Endothelial cell of umbilical vein (primary cell): Measurements from ENCODE around the gene DUSP19. TPM values are rescaled to one million over a fixed set of nuclear protein-coding genes. Genes with fewer than 3 reads are reported as not detected.

Experiments
- BruUV-seq: library from RNA; stranded (reverse); fragments of 400-500 nt; replicated peaks from 2 replicates; lab custom pipeline; 2021; lab: Mats Ljungman, UMichigan
- CTCF ChIA-PET: fragments of 300-600, 350-600 bp; sonication (Branson Sonifier 250); formaldehyde crosslinking; loops from one replicate; lab custom pipeline; 2021; ENCODE audit warnings: antibody characterized with exemption, inconsistent platforms; lab: Charles Lee
- POLR2A ChIA-PET: fragments of 300-600, 350-600 bp; sonication (Branson Sonifier 250); formaldehyde crosslinking; loops from one replicate; lab custom pipeline; 2021; ENCODE audit warnings: antibody characterized with exemption, inconsistent platforms; lab: Charles Lee
- DNase-seq: peaks from one replicate; pipeline ENCODE4 v3.0.0-alpha.2; 2011; ENCODE audit warnings: low read depth, low spot score
- FAIRE-seq: peaks from 2 replicates; lab custom pipeline; 2011; peaks lifted over from hg19 to GRCh38; lab: Jason Lieb, UNC
- H2AFZ ChIP-seq: 2 replicates; pipeline ENCODE4 v1.6.0; 2012; ENCODE audit warnings: low read depth, low read length, control low read depth, inconsistent platforms
- H3K27ac ChIP-seq: 2 replicates; pipeline ENCODE4 v1.5.1; 2011; ENCODE audit warnings: low read depth, mild to moderate bottlenecking, control low read depth, low read length, moderate library complexity; ENCODE audit not compliant: insufficient read depth
- H3K27me3 ChIP-seq, 2 experiments: 2 replicates each; pipeline versions ENCODE4 v1.6.0 to v1.6.1; 2011; ENCODE audit warnings: low read length in 2 of 2, mixed read lengths in 1 of 2; ENCODE audit not compliant: control insufficient read depth in 2 of 2, insufficient read depth in 2 of 2
- H3K36me3 ChIP-seq, 2 experiments: 2 replicates in 1 of 2; 3 replicates in 1 of 2; pipeline ENCODE4 v1.5.1; 2011; ENCODE audit warnings: low read length in 2 of 2, mild to moderate bottlenecking in 1 of 2, moderate library complexity in 1 of 2; ENCODE audit not compliant: control insufficient read depth in 2 of 2, insufficient read depth in 2 of 2; ENCODE audit errors: extremely low read depth in 1 of 2
- H3K4me1 ChIP-seq: 3 replicates; pipeline ENCODE4 v1.5.1; 2011; ENCODE audit warnings: mild to moderate bottlenecking, low read length; ENCODE audit not compliant: control insufficient read depth, insufficient read depth; ENCODE audit errors: extremely low read depth
- H3K4me2 ChIP-seq: 2 replicates; pipeline ENCODE4 v1.6.1; 2011; ENCODE audit warnings: low read length, control low read depth, mixed read lengths; ENCODE audit not compliant: insufficient read depth
- H3K4me3 ChIP-seq, 3 experiments: fragments of 200-600 bp in 1 of 3; sonication (generic), shearing (Covaris generic) in 1 of 3; replicated peaks in 1 of 3; 2 replicates each; pipeline ENCODE4 v1.5.1; 2011 to 2016; ENCODE audit warnings: control low read depth in 3 of 3, low read length in 3 of 3, mild to moderate bottlenecking in 2 of 3, inconsistent platforms in 1 of 3, low read depth in 1 of 3, moderate library complexity in 1 of 3; ENCODE audit not compliant: insufficient read depth in 1 of 3
- H3K79me2 ChIP-seq: 2 replicates; pipeline ENCODE4 v1.6.0; 2012; ENCODE audit warnings: low read length, inconsistent platforms; ENCODE audit not compliant: control insufficient read depth, insufficient read depth
- H3K9ac ChIP-seq: replicated peaks from 2 replicates; pipeline ENCODE3; 2011; ENCODE audit warnings: low read length, control low read depth; ENCODE audit not compliant: insufficient read depth; ENCODE audit errors: extremely low read depth
- H3K9me1 ChIP-seq: replicated peaks from 3 replicates; pipeline ENCODE4 v1.6.0; 2011; ENCODE audit warnings: mild to moderate bottlenecking, low read length; ENCODE audit not compliant: control insufficient read depth, insufficient read depth; ENCODE audit errors: extremely low read depth
- H3K9me3 ChIP-seq: replicated peaks from 2 replicates; pipeline ENCODE4 v1.5.1; 2012; ENCODE audit warnings: low read length, inconsistent platforms; ENCODE audit not compliant: control insufficient read depth, insufficient read depth
- H4K20me1 ChIP-seq: replicated peaks from 2 replicates; pipeline ENCODE3; 2011; ENCODE audit warnings: mild to moderate bottlenecking, low read length; ENCODE audit not compliant: control insufficient read depth, insufficient read depth; ENCODE audit errors: extremely low read depth
- FOS ChIP-seq: IDR thresholded peaks from 2 replicates; pipeline ENCODE4 v1.6.1; 2011; ENCODE audit warnings: mild to moderate bottlenecking, low read length, moderate library complexity, borderline replicate concordance; ENCODE audit not compliant: insufficient read depth
- GATA2 ChIP-seq: IDR thresholded peaks from 2 replicates; pipeline ENCODE4 v1.7.0; 2011; ENCODE audit warnings: low read depth, mild to moderate bottlenecking, moderate library complexity, mixed read lengths, low read length; ENCODE audit not compliant: insufficient read length, insufficient read depth
- JUN ChIP-seq: IDR thresholded peaks from 2 replicates; pipeline ENCODE4 v1.6.1; 2011; ENCODE audit warnings: borderline replicate concordance, low read depth; ENCODE audit not compliant: insufficient read length, insufficient read depth
- MAX ChIP-seq: IDR thresholded peaks from 2 replicates; pipeline ENCODE4 v1.6.1; 2011; ENCODE audit not compliant: insufficient read depth, insufficient read length
- MYC ChIP-seq: IDR thresholded peaks from one replicate; pipeline ENCODE4 v1.6.1; 2011; ENCODE audit warnings: mild to moderate bottlenecking, low read depth, low read length
- POLR2AphosphoS5 ChIP-seq: IDR thresholded peaks from 2 replicates; pipeline ENCODE4 v1.6.1; 2012; ENCODE audit warnings: low read depth, mild to moderate bottlenecking, control low read depth, low read length, moderate library complexity; ENCODE audit not compliant: insufficient read depth
- dilution Hi-C: fragments of 300-500 bp; cut with MboI; formaldehyde crosslinking; loops from one replicate; pipeline ENCODE4 v1.15.0; 2019; ENCODE audit warnings: low sequenced_read_pairs; ENCODE audit not compliant: extremely low pct_ligation_motif_present
- intact Hi-C: fragments of 100-400 bp; cut with micrococcal nuclease; formaldehyde crosslinking; loops from one replicate; pipeline ENCODE4 v1.10.0; 2022
- polyA plus RNA-seq, 4 experiments: library from polyadenylated mRNA; depleted of rRNA in 3 of 4; stranded (reverse) in 3 of 4; unstranded in 1 of 4; fragments of >200 nt; gene quantifications; 2 replicates each; pipeline versions ENCODE4 v1.2.1 to v1.2.3, GENCODE V29; 2011 to 2012; ENCODE audit warnings: missing spikeins in 1 of 4
- total RNA-seq: library from RNA; stranded (reverse); gene quantifications from 2 replicates; pipeline ENCODE4 v1.2.3, GENCODE V29; 2021

Gene DUSP19
- total and polyA plus RNA-seq, 2 donors (not counting 3 experiments of a cell fraction or from before 2014, with no cell fraction given) = 0.69 to 1.9 TPM

GRCh38 chr2:183059561-183059960 is 19.0 kb upstream of the DUSP19 start:
- intact Hi-C loops (no loop called here), dilution Hi-C loops (no loop called here)
- peak overlapping the region; percentile 36 for H2AFZ ChIP-seq
- no peaks in the 10 kb centered on the region for H3K9me3 ChIP-seq
- H3K4me3 ChIP-seq = no peak overlapping the region
- H3K4me2 ChIP-seq = no peak overlapping the region
- no peaks in the 10 kb centered on the region for H3K79me2 ChIP-seq
- H3K36me3 ChIP-seq = no peaks in the 10 kb centered on the region
- H3K4me1 ChIP-seq = peaks cover 7% of the 10 kb centered on the region
- H4K20me1 ChIP-seq = no peaks in the 10 kb centered on the region
- ChIA-PET POLR2A (no interaction called here), CTCF (interaction anchor here (1.0 to 1.4 kb wide), 3 partner anchors 8 to 19 kb away, joined by 3 to 5 read pairs (median 4); partner anchors contain the start of gene DUSP19)
- peak; percentile 39 for TF ChIP-seq JUN
- TF ChIP-seq FOS = peak; percentile 60
- no peak for TF ChIP-seq POLR2AphosphoS5
- TF ChIP-seq GATA2 = no peak
- DNase-seq = peak; percentile 81
- FAIRE-seq = peak; percentile 66
- peak overlapping the region; percentile 38 for H3K27ac ChIP-seq
- no peak overlapping the region for H3K9ac ChIP-seq
- no TSS peak for BruUV-seq
- H3K9me1 ChIP-seq = no peaks in the 10 kb centered on the region
- H3K27me3 ChIP-seq = no peaks in the 10 kb centered on the region

GRCh38 chr2:183060571-183061231 is 17.8 kb upstream of the DUSP19 start:
- FAIRE-seq = no peak
- ChIA-PET POLR2A (no interaction called here), CTCF (no interaction called here)

More at GRCh38 chr2:183060571-183061231, 17.8 kb upstream of the DUSP19 start:
- Histone ChIP-seq H3K9ac (no peak overlapping the region), H3K4me3 (no peak overlapping the region), H3K4me2 (no peak overlapping the region), H3K79me2 (no peaks in the 10 kb centered on the region), H2AFZ (no peak overlapping the region), H3K27ac (no peak overlapping the region), H4K20me1 (no peaks in the 10 kb centered on the region), H3K9me3 (no peaks in the 10 kb centered on the region), H3K4me1 (peaks cover 7% of the 10 kb centered on the region), H3K36me3 (no peaks in the 10 kb centered on the region), H3K27me3 (peaks cover under 1 to 2% of the 10 kb centered on the region in 2 experiments), H3K9me1 (no peaks in the 10 kb centered on the region)
- BruUV-seq = no TSS peak
- intact Hi-C loops = no loop called here
- TF ChIP-seq GATA2 (no peak), MAX (no peak), MYC (no peak), JUN (no peak)
- no peak for DNase-seq
- dilution Hi-C loops = no loop called here
